ENCODE results near the gene SPRR2B. TPM values are rescaled to one million over a fixed set of nuclear protein-coding genes. Genes with fewer than 3 reads are reported as not detected.

The SPRR2B gene
- total and polyA plus RNA-seq, 11 donors: not detected

DNA sequence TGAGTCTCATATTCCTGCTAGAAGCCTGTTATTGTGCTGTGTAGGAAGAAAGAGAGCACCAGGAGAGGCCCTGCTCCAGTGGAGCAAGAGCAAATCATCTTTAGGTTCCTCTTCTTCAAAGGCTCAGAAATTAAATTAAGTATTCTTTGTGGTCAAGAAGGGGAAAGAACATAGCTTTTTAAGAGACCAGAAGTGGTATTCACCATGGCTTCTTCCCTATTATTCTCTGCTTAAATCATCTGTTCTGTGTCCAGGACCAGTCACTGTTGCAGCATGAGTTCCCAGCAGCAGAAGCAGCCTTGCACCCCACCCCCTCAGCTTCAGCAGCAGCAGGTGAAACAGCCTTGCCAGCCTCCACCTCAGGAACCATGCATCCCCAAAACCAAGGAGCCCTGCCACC is 39.3 kb downstream of the SPRR2B start:
- no peaks in the 10 kb centered on the region for H3K4me1 ChIP-seq
- no peaks in the 10 kb centered on the region for H3K27me3 ChIP-seq
- ATAC-seq (no peak), DNase-seq (no peak)
- TF ChIP-seq POLR2A (IDR thresholded peaks at IDR 0.05): no peak
- TF ChIP-seq, protein P1, sequence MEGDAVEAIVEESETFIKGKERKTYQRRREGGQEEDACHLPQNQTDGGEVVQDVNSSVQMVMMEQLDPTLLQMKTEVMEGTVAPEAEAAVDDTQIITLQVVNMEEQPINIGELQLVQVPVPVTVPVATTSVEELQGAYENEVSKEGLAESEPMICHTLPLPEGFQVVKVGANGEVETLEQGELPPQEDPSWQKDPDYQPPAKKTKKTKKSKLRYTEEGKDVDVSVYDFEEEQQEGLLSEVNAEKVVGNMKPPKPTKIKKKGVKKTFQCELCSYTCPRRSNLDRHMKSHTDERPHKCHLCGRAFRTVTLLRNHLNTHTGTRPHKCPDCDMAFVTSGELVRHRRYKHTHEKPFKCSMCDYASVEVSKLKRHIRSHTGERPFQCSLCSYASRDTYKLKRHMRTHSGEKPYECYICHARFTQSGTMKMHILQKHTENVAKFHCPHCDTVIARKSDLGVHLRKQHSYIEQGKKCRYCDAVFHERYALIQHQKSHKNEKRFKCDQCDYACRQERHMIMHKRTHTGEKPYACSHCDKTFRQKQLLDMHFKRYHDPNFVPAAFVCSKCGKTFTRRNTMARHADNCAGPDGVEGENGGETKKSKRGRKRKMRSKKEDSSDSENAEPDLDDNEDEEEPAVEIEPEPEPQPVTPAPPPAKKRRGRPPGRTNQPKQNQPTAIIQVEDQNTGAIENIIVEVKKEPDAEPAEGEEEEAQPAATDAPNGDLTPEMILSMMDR (IDR thresholded peaks at IDR 0.05): no peak
- H3K27ac ChIP-seq: no peak overlapping the region
- intact Hi-C loops (cut with DNase I): no loop called here
- no peaks in the 10 kb centered on the region for H3K36me3 ChIP-seq
- H3K4me3 ChIP-seq: no peak overlapping the region
- no peaks in the 10 kb centered on the region for H3K9me3 ChIP-seq

DNA sequence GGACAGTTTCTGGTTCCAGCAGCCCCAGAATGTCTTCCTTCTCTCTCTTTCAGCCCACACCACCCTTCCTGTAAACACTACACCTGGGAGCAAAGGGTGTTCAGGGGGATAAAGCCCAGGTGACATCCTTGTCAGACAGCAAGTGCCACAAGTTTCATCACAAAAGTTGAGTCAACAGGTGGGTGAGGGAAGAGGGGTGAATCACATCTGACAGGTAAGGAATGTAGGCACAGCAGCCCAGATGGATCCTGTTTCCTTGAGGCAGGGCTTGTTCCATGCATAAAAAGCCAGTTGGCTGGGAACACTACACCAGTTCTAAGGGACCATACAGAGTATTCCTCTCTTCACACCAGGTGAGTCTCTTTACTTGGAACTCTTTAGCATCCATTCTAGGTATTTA is 40.5 kb downstream of the SPRR2B start, which contains the start of gene SPRR1B:
SPRR1B (plus strand) TSS at position 309 of the 400 bp plus-strand sequence. CDS start 1,143 bp downstream, outside the sequence.
- no peak for TF ChIP-seq POLR2A (IDR thresholded peaks at IDR 0.05)
- TF ChIP-seq, protein P1 (IDR thresholded peaks at IDR 0.05): no peak
- intact Hi-C loops (cut with DNase I): no loop called here
- no peaks in the 10 kb centered on the region for H3K9me3 ChIP-seq
- ATAC-seq (no peak), DNase-seq (no peak)
- no peak within 1 kb of the TSS for H3K4me3 ChIP-seq
- no peak within 1 kb of the TSS for H3K27ac ChIP-seq
- no peaks in the 10 kb centered on the region for H3K27me3 ChIP-seq
- H3K36me3 ChIP-seq: no peaks in the 10 kb centered on the region
- H3K4me1 ChIP-seq: no peaks in the 10 kb centered on the region

DNA sequence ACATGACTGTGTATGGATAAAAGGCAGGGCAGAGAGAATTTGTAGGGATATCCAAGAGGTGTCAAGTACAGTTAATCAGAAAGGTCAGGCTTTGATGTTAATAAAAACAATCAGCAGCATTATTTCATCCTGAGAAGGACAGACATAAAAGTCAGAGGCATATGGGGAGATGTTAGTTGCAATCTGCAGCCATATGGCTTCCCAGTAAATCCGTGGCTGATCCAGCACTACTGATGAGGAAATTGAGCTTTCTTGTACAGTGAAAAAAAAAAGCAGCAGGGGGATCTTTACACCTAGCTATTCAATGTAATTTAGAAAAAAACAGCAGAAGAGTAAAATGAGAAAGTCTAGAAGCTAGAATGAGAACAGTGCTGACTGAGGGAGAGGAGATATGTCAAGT is 42.6 kb downstream of the SPRR2B start:
- Histone ChIP-seq H3K27ac (no peak overlapping the region), H3K36me3 (no peaks in the 10 kb centered on the region), H3K4me1 (no peaks in the 10 kb centered on the region), H3K27me3 (no peaks in the 10 kb centered on the region), H3K9me3 (no peaks in the 10 kb centered on the region), H3K4me3 (no peak overlapping the region)
- ATAC-seq (no peak), DNase-seq (no peak)
- intact Hi-C loops (cut with DNase I): no loop called here
- no peak for TF ChIP-seq POLR2A (IDR thresholded peaks at IDR 0.05)
- TF ChIP-seq, protein P1 (IDR thresholded peaks at IDR 0.05): no peak
- WGBS, 4 donors: 41 to 63% (median 51%) methylated on average over 1 of the region's 1 CpG

DNA sequence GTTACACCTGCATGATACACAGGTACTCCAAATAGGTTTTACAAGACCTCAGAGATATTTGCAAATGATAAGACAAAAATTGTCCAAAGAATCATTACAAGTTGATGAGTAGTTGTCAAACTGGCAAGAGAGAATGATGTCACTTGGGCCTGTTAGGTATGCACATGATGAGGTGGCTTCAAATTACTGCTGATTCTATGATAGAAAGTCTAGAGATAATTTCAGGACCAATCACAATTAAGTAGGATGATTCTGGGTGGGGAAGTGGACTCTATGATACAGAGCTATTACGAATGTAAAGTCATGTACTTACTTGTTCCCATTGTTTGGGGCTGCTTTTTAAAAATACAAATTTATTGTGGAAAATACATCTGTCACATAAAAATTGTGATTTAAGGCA is 45.6 kb downstream of the SPRR2B start:
- TF ChIP-seq POLR2A (IDR thresholded peaks at IDR 0.05): no peak
- TF ChIP-seq, protein P1 (IDR thresholded peaks at IDR 0.05): no peak
- DNase-seq: no peak
- WGBS, 4 donors: 65 to 75% (median 70%) methylated on average over 1 of the region's 1 CpG
- H3K9me3 ChIP-seq: no peaks in the 10 kb centered on the region
- intact Hi-C loops (cut with DNase I): no loop called here
- H3K4me3 ChIP-seq: no peak overlapping the region
- no peaks in the 10 kb centered on the region for H3K27me3 ChIP-seq
- no peak overlapping the region for H3K27ac ChIP-seq
- no peak for ATAC-seq
- no peaks in the 10 kb centered on the region for H3K36me3 ChIP-seq
- no peaks in the 10 kb centered on the region for H3K4me1 ChIP-seq
